A673 (cell line): Measurements from ENCODE around the gene MAP2.

ENCODE experiments used
- CTCF ChIP-seq: fragments of 300-800, 200-600 bp; sonication (generic); conservative IDR thresholded peaks from 2 replicates; pipeline ENCODE4 v1.5.1; 2017; ENCODE audit warnings: low read depth, mild to moderate bottlenecking, antibody characterized with exemption, low read length, moderate library complexity, mixed read lengths
- EZH2 ChIP-seq: fragments of 200-600 bp; sonication (generic); IDR thresholded peaks from 2 replicates; pipeline ENCODE4 v1.6.1; 2017; ENCODE audit warnings: borderline replicate concordance, low read depth, mild to moderate bottlenecking, mixed read lengths, antibody characterized with exemption, low read length; ENCODE audit not compliant: poor library complexity, severe bottlenecking

GRCh38 chr2:209582281-209582680 is 158.4 kb downstream of the MAP2 start:
- TF ChIP-seq CTCF = no peak
- no peak for TF ChIP-seq EZH2
